GM19468 (cell line): ENCODE data around the gene ELFN2.
"Not testable (repeated sequence)": the region's sequence is repeated elsewhere in the genome, so short reads cannot be mapped to it uniquely, and the experiment has no call there.

Experiments used
- ATAC-seq: cut with Tn5 transposase; IDR thresholded peaks from one replicate; pipeline ENCODE4 v1.9.1; 2021; ENCODE audit warnings: mild to moderate bottlenecking, moderate library complexity, moderate number of reproducible peaks; ENCODE audit not compliant: unreplicated experiment; ENCODE audit errors: extremely low read depth

The ELFN2 gene

GRCh38 chr22:37427135-37427710 lies at the start of gene ELFN2:
ELFN2 (minus strand) TSS chr22:37427479; CDS start chr22:37375534, 51,945 bp downstream.
- ATAC-seq = no peak

DNA sequence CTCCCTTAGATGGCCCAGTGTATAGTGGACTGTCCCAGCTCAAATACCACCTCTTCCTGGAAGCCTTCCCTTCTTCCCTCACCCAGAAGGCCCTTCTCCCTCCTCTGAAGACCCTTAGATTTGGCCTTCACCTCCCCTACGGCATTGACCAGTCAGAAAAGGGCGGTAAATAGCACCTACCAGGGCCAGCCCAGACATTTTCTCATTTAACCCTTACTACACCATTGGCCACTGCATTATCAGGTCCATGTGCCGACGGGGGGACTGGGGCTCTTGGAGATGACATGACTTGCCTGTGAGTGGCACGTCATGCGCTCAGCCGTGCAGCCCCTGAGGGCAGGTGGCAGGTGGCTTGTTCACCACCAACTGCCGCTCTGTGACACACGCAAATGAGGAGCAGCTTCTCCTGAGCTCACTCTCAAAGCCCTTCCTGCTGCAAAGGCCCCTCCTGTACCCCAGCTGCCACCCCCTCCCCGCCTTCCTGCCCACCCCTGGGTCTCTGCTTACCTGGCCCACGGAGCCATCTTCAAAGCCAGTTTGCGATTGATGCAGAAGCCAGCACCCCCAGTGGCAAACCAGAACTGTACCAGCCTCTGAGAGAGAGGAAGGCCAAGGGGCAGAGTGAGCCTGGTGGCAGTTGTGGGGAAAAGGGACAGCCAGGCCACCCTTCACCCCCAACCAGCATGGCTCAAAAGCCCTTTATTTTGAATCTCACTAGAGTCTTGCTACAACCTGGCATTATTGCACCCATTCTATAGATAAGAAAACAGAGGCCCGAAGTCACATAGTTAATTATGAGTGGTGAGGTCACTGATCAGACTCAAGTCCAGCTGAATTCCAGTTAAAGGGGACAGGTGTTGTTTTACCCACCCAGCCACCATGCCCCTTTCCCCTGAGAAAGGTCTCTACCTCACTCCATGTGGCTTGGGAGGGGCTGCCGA lies 49.4 kb upstream of the ELFN2 start:
- ATAC-seq = no peak

GRCh38 chr22:37474447-37475090 lies 47.3 kb upstream of the ELFN2 start:
- no peak for ATAC-seq

GRCh38 chr22:37473437-37473946 lies 46.2 kb upstream of the ELFN2 start:
- no peak for ATAC-seq

- ATAC-seq = no peak
Observed at GRCh38 chr22:37472418-37473006, 45.2 kb upstream of the ELFN2 start.

GRCh38 chr22:37471727-37472417 lies 44.6 kb upstream of the ELFN2 start:
- no peak for ATAC-seq

DNA sequence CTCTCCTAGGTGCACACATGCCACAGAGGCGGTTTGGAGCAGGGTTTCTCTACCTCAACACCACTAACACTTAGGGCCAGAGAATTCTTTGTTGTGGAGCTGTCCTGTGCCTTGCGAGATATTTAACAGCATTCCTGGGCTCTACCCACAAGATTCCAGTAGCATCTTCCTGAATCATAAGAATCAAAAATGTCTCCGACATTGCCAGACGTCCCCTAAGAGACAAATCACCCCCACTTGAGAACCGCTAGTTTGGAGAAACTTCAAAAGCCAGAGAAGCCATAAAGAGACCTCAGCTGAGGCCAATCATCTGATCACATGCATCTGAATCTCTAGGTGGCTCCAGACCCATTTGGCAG lies 42.8 kb upstream of the ELFN2 start:
- no peak for ATAC-seq

DNA sequence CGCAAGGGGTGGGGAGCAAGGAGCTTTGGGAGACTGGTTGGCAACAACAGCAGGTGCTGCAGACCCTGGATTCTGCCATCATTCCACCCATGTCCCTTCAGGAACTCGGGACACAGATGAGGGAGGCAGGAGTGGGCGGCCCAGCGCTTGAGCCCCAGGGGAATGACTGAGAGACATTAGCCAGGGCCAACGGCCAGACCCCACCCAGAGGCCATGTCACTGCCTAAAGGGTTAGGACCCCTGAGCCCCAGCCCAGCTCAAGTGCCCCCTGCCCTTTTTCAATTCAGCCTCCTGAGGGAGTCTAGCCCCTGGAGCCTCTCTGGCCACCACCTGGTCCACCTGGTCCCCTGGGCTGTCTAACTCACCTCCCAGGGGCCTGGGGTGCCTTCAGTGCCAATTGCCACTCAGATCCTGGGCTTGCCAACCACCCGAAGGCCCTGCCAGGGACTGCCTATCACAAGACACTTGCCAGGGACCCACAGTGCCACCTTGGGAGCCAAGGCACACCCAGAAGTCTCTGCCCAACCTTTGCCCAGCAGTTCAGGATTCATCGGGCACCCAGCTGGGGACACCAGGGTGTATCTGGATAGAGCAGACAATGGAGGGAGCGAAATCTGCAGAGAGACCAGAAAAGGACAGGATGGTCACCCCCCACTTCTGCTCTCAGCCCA lies 42.3 kb upstream of the ELFN2 start:
- ATAC-seq = no peak

DNA sequence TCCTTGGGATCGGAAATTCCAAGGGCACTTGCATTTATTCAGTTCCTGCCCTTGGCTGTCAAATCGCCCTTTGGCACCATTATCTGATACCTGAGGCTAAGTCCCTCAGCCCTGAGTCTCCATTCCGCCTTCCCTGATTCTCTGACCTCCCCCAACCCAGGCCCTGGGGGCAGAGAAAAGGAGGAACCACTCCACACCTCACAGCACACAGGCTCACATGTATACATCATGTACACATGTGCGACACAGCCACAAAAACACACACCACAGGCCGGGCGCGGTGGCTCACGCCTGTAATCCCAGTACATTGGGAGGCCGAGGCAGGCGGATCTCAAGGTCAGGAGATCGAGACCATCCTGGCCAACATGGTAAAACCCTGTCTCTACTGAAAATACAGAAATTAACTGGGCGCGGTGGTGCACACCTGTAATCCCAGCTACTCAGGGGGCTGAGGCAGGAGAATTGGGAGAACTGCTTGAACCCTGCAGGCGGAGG lies 41.0 kb upstream of the ELFN2 start:
- not testable (repeated sequence) for ATAC-seq

DNA sequence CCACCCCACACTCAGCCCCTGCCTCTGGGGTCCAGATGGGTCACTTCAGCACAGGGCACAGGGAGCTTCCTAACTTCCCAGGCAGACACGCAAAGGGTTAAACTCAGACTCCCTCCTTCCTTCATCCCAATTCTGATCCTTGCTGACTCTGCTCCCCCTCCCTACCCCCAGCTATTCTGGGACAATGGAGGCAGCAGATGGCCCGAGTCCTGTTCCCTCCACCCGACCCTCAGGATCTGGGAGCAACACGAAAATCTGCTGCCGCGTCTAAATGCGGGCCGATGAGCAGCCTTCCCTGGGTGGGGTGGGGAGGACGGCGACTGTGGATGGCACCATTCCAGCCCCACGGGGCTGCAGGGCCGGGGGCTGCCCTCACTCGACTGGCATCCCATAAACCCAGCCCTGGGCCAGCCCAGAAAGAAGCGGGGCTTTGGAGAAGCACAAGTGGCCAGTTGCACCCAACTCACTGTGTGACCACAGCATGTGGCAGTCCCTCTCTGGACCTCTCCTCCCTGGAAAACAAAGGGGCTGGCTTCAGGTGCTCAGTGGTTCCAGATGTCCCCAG lies 40.2 kb upstream of the ELFN2 start:
- ATAC-seq = no peak

GRCh38 chr22:37464181-37464580 lies 36.9 kb upstream of the ELFN2 start:
- no peak for ATAC-seq

DNA sequence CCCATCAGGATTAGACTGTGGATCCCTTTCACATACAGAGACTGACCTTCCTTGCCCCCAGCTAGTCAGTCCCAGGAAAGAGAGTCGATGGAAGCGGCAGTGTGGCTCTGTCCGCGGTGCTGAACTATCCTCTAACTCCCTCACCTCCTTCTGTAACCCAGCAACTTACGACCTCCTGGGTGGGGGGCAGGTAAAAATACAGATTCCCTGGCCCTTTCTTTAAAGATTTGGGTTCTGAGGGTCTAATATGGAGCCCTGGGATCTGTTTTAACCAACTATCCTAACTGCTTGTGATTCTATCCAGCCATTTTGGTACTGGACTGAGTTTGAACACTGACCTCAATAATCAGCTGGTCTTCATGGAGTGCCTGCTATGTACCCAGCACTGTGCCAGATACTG lies 35.7 kb upstream of the ELFN2 start:
- ATAC-seq = no peak

GRCh38 chr22:37462436-37462835 lies 35.2 kb upstream of the ELFN2 start:
- no peak for ATAC-seq

DNA sequence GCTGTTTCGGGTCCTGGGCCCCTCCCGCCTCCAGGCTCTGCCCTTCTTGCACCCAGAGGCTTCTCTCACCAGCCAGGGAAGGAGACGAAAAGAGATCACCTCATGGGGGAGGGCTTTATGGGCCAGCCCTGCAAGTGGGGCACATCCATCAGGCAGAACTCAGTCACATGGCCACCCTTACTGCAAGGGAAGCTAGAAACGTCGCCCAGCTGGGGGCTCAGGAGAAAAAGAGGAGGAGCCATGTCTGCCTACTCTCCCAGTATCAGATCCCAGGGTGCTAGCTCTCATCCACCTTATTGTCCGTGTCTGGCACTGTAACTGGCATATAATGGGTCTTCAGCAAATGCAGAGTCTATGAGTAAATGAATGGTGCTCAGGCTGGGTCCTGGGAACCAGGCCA lies 34.7 kb upstream of the ELFN2 start:
- ATAC-seq = no peak

GRCh38 chr22:37460684-37461083 lies 33.4 kb upstream of the ELFN2 start:
- ATAC-seq = no peak

DNA sequence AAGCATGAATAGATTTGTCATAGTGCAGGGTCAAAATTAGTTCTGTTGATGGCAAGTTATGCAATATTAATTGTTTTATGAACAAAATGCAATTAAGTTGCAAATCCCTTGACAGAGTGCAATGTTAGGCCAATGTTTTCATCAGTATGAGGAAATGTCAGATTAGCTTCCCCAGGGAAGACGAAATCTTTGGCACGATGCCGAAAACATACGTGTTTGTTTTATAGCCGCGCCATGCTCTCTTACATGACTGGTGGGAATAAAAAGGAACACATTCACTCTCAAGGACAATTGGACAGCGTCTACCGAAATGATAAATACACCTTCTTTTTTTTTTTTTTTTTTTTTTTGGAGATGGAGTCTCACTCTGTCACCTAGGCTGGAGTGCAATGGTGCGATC lies 31.9 kb upstream of the ELFN2 start:
- ATAC-seq = no peak

DNA sequence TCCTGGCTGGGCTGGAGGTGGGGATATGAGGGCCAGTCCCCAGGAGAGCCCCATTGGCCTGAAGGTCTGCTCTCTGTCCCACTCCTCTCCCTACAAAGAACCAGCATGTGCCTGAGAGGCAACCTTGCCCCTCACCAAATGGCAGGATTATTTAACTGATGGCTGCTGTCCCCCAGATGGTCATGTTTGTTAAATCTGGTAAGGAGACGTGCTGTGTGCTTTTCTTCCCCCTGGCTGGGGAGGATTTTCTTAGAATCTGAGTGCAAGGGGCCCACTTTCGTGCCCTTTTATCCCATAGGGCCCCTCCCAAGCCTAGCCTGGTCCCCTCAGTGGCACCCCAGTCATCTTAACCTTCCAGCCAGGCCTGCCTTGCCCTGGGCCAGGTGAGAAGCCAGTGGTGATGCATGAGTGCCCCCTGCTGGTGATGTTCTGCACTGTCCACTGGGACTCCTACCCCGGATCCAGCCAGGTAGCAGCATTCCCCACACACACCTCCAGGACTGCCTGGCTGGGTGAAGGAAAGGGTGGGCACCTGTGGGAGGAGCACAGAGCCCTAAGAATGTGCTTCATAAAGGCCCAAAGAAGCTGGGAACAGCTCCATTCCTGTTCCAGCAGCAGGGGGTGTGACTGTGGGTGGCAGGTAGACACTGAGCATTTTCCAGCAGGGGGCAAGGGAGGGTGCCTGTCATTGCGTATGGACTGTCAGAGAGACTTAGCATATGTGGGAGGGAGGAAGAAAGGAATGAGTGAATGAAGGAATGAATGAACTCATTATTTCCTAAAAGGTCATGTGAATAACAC lies 30.0 kb upstream of the ELFN2 start:
- ATAC-seq = no peak

DNA sequence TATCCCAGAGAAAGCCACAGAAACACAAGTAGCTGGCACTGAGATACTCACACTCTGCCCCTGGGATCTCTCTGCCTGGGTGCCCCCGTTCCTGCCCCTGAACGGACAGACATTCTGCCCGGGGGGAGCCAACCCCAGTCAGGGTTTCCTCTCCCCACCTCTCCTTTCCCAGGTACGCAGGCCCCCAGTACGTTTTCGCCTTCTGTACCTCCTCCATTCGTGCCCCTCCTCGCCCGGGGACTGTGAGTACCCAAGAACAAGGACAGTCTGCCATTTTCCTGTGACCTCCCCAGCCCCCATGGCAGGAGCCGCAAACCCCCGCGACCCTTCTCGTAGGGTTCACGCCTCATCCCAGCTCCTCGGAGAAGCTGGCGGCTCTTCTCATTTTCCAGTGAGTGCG lies 29.1 kb upstream of the ELFN2 start:
- no peak for ATAC-seq
